ENCODE measurements around the gene ENPP1. TPM values are rescaled to one million over a fixed set of nuclear protein-coding genes. Genes with fewer than 3 reads are reported as not detected.

ENPP1 gene
- polyA plus RNA-seq, 3 donors = not detected

DNA sequence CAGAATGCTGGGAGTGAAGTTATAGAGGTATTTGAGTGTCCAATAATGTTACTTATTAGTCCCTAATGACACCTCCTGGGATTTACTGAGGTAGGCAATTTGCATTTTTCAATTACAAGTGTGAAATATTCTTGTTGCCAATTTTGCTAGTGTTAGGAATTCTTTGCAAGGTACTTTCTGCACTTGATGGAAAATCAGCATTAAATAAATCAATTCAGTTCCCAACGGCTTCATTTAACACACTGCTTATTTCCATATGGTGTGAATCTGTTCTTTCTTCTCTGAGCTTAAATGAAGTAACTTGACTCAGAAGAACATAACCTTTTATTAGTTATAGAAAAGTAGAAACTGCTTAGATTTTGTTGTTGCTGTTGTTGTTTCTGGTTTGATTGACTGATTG is 122.2 kb downstream of the ENPP1 start:
- peaks cover 8 to 18% (median 10%) of the 10 kb centered on the region in 3 donors for H3K27me3 Mint-ChIP-seq (ENCODE audit: low read depth in 3 of 3)
- peaks cover 0 to under 1% (median 0%) of the 10 kb centered on the region in 7 donors for H3K9me3 Mint-ChIP-seq
- Histone ChIP-seq H3K4me2 (replicated peaks; ENCODE audit: extremely low read depth, low read length, poor library complexity, severe bottlenecking) (no peak overlapping the region), H3K27me3 (ENCODE audit: control insufficient read depth in 2 of 2, insufficient read depth in 2 of 2, low read length in 2 of 2) (peaks cover 0 to 4% of the 10 kb centered on the region in 2 donors), H3K4me3 (replicated peaks in 1 of 3; ENCODE audit: low read depth in 2 of 3, low read length in 3 of 3) (no peak overlapping the region), H3K36me3 (replicated peaks in 1 of 2; ENCODE audit: control insufficient read depth in 1 of 2, insufficient read depth in 2 of 2, low read length in 2 of 2) (no peaks in the 10 kb centered on the region), H3K9me3 (replicated peaks in 1 of 2; ENCODE audit: control insufficient read depth in 1 of 2, insufficient read depth in 1 of 2, low read length in 2 of 2) (no peaks in the 10 kb centered on the region), H2AFZ (ENCODE audit: insufficient read depth, low read depth, low read length, poor library complexity, severe bottlenecking) (no peak overlapping the region), H3K9ac (ENCODE audit: insufficient read depth, low read length, poor library complexity, severe bottlenecking) (no peak overlapping the region), H3K4me1 (ENCODE audit: control insufficient read depth in 1 of 2, insufficient read depth in 2 of 2, low read length in 2 of 2) (no peaks in the 10 kb centered on the region), H3K27ac (ENCODE audit: low read depth in 1 of 2, low read length in 2 of 2) (no peak overlapping the region), H3K79me2 (ENCODE audit: insufficient read depth, low read length) (no peaks in the 10 kb centered on the region), H4K20me1 (ENCODE audit: insufficient read depth, low read length) (no peaks in the 10 kb centered on the region)
- TF ChIP-seq CTCF (IDR thresholded peaks at IDR 0.05) = no peak
- H3K4me3 Mint-ChIP-seq = no peak overlapping the region
- no peaks in the 10 kb centered on the region for H3K4me1 Mint-ChIP-seq
- no peaks in the 10 kb centered on the region for H3K36me3 Mint-ChIP-seq
- no CpG with 5 or more reads among the region's 1 CpG for WGBS (ENCODE audit: insufficient coverage)
- intact Hi-C loops (cut with micrococcal nuclease) = no loop called here
- DNase-seq = no peak
- H3K27ac Mint-ChIP-seq = no peak overlapping the region

DNA sequence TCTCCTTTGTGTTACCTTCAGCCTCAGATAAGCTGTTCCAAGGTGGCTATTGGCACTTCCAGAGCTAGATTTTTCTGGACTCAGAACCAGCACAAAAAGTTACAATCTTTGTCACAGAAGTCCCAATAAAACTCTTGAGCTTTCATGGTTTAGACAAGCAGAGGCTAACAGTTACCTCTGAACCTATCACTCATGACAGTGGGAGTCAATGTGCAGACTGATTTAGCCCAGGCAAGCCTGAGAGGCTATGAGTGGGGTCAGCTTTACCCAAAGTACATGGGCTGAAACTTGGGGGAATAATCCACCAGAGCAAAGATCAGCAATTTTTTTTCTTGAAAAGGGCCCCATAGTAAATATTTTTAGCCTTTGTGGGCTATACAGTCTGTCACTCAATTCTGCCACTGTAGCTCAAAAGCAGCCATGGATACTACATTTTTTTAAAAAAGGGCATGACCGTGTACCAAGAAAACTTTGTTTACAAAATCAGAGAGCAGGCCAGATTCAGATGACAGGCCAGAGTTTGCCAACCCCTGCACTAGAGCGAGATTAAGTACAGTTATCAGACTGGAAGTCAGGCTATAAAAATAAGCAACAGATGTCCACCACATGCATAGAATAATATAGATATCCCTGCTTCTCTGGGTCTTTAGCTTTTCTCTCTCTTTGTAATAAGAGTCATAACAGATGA is 123.4 kb downstream of the ENPP1 start:
- no peak overlapping the region for H3K27ac Mint-ChIP-seq
- no peak overlapping the region for H2AFZ ChIP-seq (ENCODE audit: insufficient read depth, low read depth, low read length, poor library complexity, severe bottlenecking)
- H3K36me3 Mint-ChIP-seq = no peaks in the 10 kb centered on the region
- no peak for DNase-seq
- no peak overlapping the region for H3K4me2 ChIP-seq (replicated peaks; ENCODE audit: extremely low read depth, low read length, poor library complexity, severe bottlenecking)
- H4K20me1 ChIP-seq (ENCODE audit: insufficient read depth, low read length) = no peaks in the 10 kb centered on the region
- TF ChIP-seq CTCF (IDR thresholded peaks at IDR 0.05) = no peak
- no peak overlapping the region for H3K4me3 ChIP-seq (replicated peaks in 1 of 3; ENCODE audit: low read depth in 2 of 3, low read length in 3 of 3)
- no peak overlapping the region for H3K9ac ChIP-seq (ENCODE audit: insufficient read depth, low read length, poor library complexity, severe bottlenecking)
- no peaks in the 10 kb centered on the region for H3K79me2 ChIP-seq (ENCODE audit: insufficient read depth, low read length)
- H3K4me1 Mint-ChIP-seq = no peaks in the 10 kb centered on the region
- intact Hi-C loops (cut with micrococcal nuclease) = no loop called here
- H3K9me3 Mint-ChIP-seq = peaks cover 0 to 1% (median 0%) of the 10 kb centered on the region in 7 donors
- no peaks in the 10 kb centered on the region for H3K4me1 ChIP-seq (ENCODE audit: control insufficient read depth in 1 of 2, insufficient read depth in 2 of 2, low read length in 2 of 2)
- 86% methylated on average over 1 of the region's 2 CpGs for WGBS (ENCODE audit: insufficient coverage)
- H3K9me3 ChIP-seq (replicated peaks in 1 of 2; ENCODE audit: control insufficient read depth in 1 of 2, insufficient read depth in 1 of 2, low read length in 2 of 2) = no peaks in the 10 kb centered on the region
- peaks cover 0 to 4% of the 10 kb centered on the region in 2 donors for H3K27me3 ChIP-seq (ENCODE audit: control insufficient read depth in 2 of 2, insufficient read depth in 2 of 2, low read length in 2 of 2)
- no peak overlapping the region for H3K4me3 Mint-ChIP-seq
- H3K27me3 Mint-ChIP-seq (ENCODE audit: low read depth in 3 of 3) = peaks cover 10 to 18% (median 10%) of the 10 kb centered on the region in 3 donors
- H3K36me3 ChIP-seq (replicated peaks in 1 of 2; ENCODE audit: control insufficient read depth in 1 of 2, insufficient read depth in 2 of 2, low read length in 2 of 2) = no peaks in the 10 kb centered on the region
- no peak overlapping the region for H3K27ac ChIP-seq (ENCODE audit: low read depth in 1 of 2, low read length in 2 of 2)
